PC-3 (cell line): Measurements from ENCODE around the gene FBF1. TPM values are rescaled to one million over a fixed set of nuclear protein-coding genes. Genes with fewer than 3 reads are reported as not detected.

Experiments
- ATAC-seq: fragments of 200-7000 bp; cut with Tn5 transposase; 2 replicates; pipeline ENCODE4 v1.9.1; 2020; ENCODE audit warnings: mild to moderate bottlenecking, moderate library complexity
- BruUV-seq: library from RNA; stranded (reverse); fragments of 400-500 nt; replicated peaks from 2 replicates; lab custom pipeline; 2021; lab: Mats Ljungman, UMichigan
- CTCF ChIA-PET: fragments of 300-600 bp; sonication (Branson Sonifier 250); formaldehyde crosslinking; loops from one replicate; lab custom pipeline; 2022; ENCODE audit warnings: antibody characterized with exemption; lab: Charles Lee
- POLR2A ChIA-PET: fragments of 300-600 bp; sonication (Branson Sonifier 250); formaldehyde crosslinking; loops from one replicate; lab custom pipeline; 2022; ENCODE audit warnings: antibody characterized with exemption; ENCODE audit not compliant: unreplicated experiment; lab: Charles Lee
- DNase-seq: peaks from one replicate; pipeline ENCODE4 v3.0.0-alpha.2; 2015
- H2AFZ ChIP-seq: fragments of 300-600 bp; sonication (generic); 2 replicates; pipeline ENCODE4 v1.6.0; 2016; ENCODE audit warnings: antibody characterized with exemption, low read length
- H3F3A ChIP-seq: fragments of 300-600 bp; sonication (generic); one replicate; pipeline ENCODE4 v1.6.0; 2017; ENCODE audit warnings: antibody characterized with exemption, low read length, control low read depth, mild to moderate bottlenecking; ENCODE audit not compliant: unreplicated experiment
- H3K27ac ChIP-seq: fragments of 300-600 bp; sonication (generic); 2 replicates; pipeline ENCODE4 v1.5.1; 2016; ENCODE audit warnings: mild to moderate bottlenecking, low read length
- H3K27me3 ChIP-seq: fragments of 300-600 bp; sonication (generic); 2 replicates; pipeline ENCODE4 v1.6.1; 2016; ENCODE audit warnings: low read length, mixed read lengths
- H3K36me3 ChIP-seq: fragments of 300-600 bp; sonication (generic); 2 replicates; pipeline ENCODE4 v1.6.1; 2016; ENCODE audit warnings: low read depth, mixed run types, low read length, mixed read lengths
- H3K4me1 ChIP-seq: fragments of 300-600 bp; sonication (generic); 2 replicates; pipeline ENCODE4 v1.5.1; 2016; ENCODE audit warnings: low read length; ENCODE audit not compliant: insufficient read depth
- H3K4me2 ChIP-seq: fragments of 300-600 bp; sonication (generic); 2 replicates; pipeline ENCODE4 v1.6.0; 2016; ENCODE audit warnings: low read length
- H3K4me3 ChIP-seq: fragments of 300-600 bp; sonication (generic); 2 replicates; pipeline ENCODE4 v1.5.1; 2016; ENCODE audit warnings: mild to moderate bottlenecking, low read length, mixed read lengths
- H3K79me2 ChIP-seq: fragments of 300-600 bp; sonication (generic); 2 replicates; pipeline ENCODE4 v1.6.1; 2017; ENCODE audit warnings: low read length, mixed read lengths
- H3K9ac ChIP-seq: fragments of 300-600 bp; sonication (generic); 2 replicates; pipeline ENCODE4 v1.6.0; 2016; ENCODE audit warnings: mild to moderate bottlenecking, low read length
- H3K9me2 ChIP-seq: fragments of 300-600 bp; sonication (generic); replicated peaks from 2 replicates; pipeline ENCODE4 v1.6.1; 2016; ENCODE audit warnings: mixed run types, low read length, mixed read lengths
- H3K9me3 ChIP-seq: fragments of 300-600 bp; sonication (generic); 2 replicates; pipeline ENCODE4 v1.6.1; 2016; ENCODE audit warnings: low read length, mixed read lengths
- H4K20me1 ChIP-seq: fragments of 300-600 bp; sonication (generic); 2 replicates; pipeline ENCODE4 v1.6.1; 2016; ENCODE audit warnings: low read length, mixed read lengths
- EZH2 ChIP-seq: fragments of 300-600 bp; sonication (generic); IDR thresholded peaks from one replicate; pipeline ENCODE4 v1.6.1; 2017; ENCODE audit warnings: antibody characterized with exemption, mild to moderate bottlenecking, low read length; ENCODE audit not compliant: unreplicated experiment
- EZH2phosphoT487 ChIP-seq: fragments of 300-600 bp; sonication (generic); IDR thresholded peaks from 2 replicates; pipeline ENCODE4 v1.6.1; 2018; ENCODE audit warnings: mild to moderate bottlenecking, antibody characterized with exemption, low read length, borderline replicate concordance
- intact Hi-C: fragments of 100-400 bp; cut with micrococcal nuclease; formaldehyde crosslinking; loops from 2 replicates; pipeline ENCODE4 v1.9.0; 2023
- total RNA-seq: library from RNA; depleted of rRNA; stranded (reverse); fragments of >200 nt; gene quantifications from 2 replicates; pipeline ENCODE4 v1.2.3, GENCODE V29; 2014
- TF ChIP-seq, protein P1 (sequence below): fragments of 300-600 bp; sonication (generic); conservative IDR thresholded peaks from 2 replicates; pipeline ENCODE4 v1.5.1; 2017; ENCODE audit warnings: antibody characterized with exemption, low read depth, mild to moderate bottlenecking, low read length

FBF1 gene
- total RNA-seq, 1 experiment from 2014 or later: 39.2 TPM

DNA sequence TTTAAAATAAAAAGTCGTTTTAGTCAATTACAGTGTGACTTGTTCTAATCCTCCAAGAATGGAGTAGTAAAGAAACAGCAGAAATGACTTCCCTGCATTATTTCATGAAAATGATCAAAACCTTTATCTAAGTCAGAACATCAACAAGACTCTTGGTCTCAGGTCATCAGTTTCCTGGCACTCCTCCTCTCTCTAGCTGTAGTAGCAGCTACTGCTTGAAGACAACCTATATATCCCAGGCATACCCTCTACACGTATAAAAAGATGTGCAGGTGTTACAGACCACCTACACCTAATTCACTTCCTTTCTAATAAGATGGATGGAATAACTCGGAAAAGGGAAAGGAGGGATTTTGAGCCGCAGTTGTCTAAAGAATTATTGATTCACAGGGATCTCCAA, 1.6 kb upstream of the FBF1 start:
- Histone ChIP-seq H4K20me1 (no peaks in the 10 kb centered on the region), H3K4me3 (no peak overlapping the region), H3K4me1 (peaks cover 11% of the 10 kb centered on the region; the same call in 1 of the 2 replicates), H3K79me2 (0 out of 2 replicates have a peak, but pooled peaks cover 4% of the 10 kb centered on the region), H3K36me3 (peaks cover 15% of the 10 kb centered on the region), H3F3A (no peaks in the 10 kb centered on the region), H3K9ac (no peak overlapping the region), H2AFZ (no peak overlapping the region), H3K27me3 (no peaks in the 10 kb centered on the region), H3K27ac (no peak overlapping the region), H3K4me2 (no peak overlapping the region), H3K9me2 (no peaks in the 10 kb centered on the region), H3K9me3 (no peaks in the 10 kb centered on the region)
- ChIA-PET POLR2A (interaction anchor here (0.6 kb wide), 1 partner anchor 199 kb away, joined by 8 read pairs; no protein-coding TSS in a partner anchor), CTCF (no interaction called here)
- intact Hi-C loops: no loop called here
- no peak for DNase-seq
- no peak for TF ChIP-seq EZH2phosphoT487
- ATAC-seq: no peak
- no TSS peak for BruUV-seq

DNA sequence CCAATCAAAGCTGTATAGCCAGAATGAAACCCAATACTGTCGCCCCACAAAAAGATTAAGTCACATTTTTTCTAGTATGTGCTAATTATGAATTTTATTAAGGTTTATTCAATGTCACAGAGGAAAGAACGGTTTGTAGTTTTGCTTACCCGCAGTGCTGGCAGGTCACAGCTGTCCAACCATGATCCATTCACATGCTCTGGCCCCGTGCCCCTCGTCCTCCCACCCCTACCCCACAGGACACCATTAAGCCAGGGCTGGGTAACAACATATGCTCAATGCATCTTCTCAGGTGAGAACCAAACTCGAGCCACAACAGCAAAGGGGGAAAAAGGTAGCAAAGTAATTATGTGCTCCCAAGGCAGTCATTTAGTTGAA, 589 bp upstream of the FBF1 start:
- H2AFZ ChIP-seq: peak overlapping the region; percentile 65
- intact Hi-C loops: loop anchor here (1.0 to 2.0 kb wide), 4 partner anchors 17 to 55 kb away; partner anchors contain the start of genes ACOX1 and TEN1
- H4K20me1 ChIP-seq: no peaks in the 10 kb centered on the region
- no peaks in the 10 kb centered on the region for H3K9me3 ChIP-seq
- H3F3A ChIP-seq: no peaks in the 10 kb centered on the region
- BruUV-seq: no TSS peak
- POLR2A ChIA-PET: interaction anchor here (0.6 to 1.1 kb wide), 4 partner anchors 24 to 86 kb away, joined by 3 to 22 read pairs (median 8); partner anchors contain the start of genes ACOX1, MRPL38 and WBP2
- no peaks in the 10 kb centered on the region for H3K9me2 ChIP-seq
- peaks cover 9% of the 10 kb centered on the region for H3K36me3 ChIP-seq
- H3K4me2 ChIP-seq: peak overlapping the region; percentile 94
- H3K27ac ChIP-seq: peak overlapping the region; percentile 12; the same call in 1 of the 2 replicates
- H3K4me3 ChIP-seq: peak overlapping the region; percentile 88
- CTCF ChIA-PET: interaction anchor here (0.9 to 1.1 kb wide), 3 partner anchors 18 to 37 kb away, joined by 3 to 4 read pairs (median 4); partner anchors contain the start of genes ACOX1, MRPL38 and TEN1
- H3K9ac ChIP-seq: peak overlapping the region; percentile 93
- TF ChIP-seq, protein P1, sequence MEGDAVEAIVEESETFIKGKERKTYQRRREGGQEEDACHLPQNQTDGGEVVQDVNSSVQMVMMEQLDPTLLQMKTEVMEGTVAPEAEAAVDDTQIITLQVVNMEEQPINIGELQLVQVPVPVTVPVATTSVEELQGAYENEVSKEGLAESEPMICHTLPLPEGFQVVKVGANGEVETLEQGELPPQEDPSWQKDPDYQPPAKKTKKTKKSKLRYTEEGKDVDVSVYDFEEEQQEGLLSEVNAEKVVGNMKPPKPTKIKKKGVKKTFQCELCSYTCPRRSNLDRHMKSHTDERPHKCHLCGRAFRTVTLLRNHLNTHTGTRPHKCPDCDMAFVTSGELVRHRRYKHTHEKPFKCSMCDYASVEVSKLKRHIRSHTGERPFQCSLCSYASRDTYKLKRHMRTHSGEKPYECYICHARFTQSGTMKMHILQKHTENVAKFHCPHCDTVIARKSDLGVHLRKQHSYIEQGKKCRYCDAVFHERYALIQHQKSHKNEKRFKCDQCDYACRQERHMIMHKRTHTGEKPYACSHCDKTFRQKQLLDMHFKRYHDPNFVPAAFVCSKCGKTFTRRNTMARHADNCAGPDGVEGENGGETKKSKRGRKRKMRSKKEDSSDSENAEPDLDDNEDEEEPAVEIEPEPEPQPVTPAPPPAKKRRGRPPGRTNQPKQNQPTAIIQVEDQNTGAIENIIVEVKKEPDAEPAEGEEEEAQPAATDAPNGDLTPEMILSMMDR: no peak
- TF ChIP-seq EZH2phosphoT487 (no peak), EZH2 (no peak)
- 0 out of 2 replicates have a peak, but pooled peaks cover 4% of the 10 kb centered on the region for H3K79me2 ChIP-seq
- DNase-seq (no peak), ATAC-seq (peak; percentile 0; the same call in 1 of the 2 replicates)
- no peaks in the 10 kb centered on the region for H3K27me3 ChIP-seq
- peaks cover 11% of the 10 kb centered on the region; the same call in 1 of the 2 replicates for H3K4me1 ChIP-seq

DNA sequence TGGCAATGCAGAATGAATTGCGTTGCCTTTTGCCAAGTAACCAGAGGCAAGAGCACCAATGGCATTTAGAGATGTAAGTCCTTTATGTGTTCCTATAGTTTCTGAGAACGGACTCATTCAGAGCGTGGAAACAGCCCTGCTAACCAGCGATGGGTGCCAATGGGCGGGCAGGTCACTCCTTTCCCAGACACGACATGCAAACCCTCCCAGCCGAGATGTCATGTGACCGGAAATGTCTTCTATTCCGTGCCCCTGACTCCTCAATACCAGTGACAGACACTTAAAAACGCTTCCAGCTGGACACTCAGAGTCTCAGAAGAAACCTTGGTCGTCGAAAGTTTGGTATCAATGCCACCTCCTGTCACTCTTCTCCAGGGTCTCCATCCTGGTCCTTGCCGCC, 3.2 kb downstream of the FBF1 start:
- ATAC-seq (no peak), DNase-seq (no peak)
- Histone ChIP-seq H3K4me1 (peaks cover 11% of the 10 kb centered on the region; the same call in 1 of the 2 replicates), H4K20me1 (no peaks in the 10 kb centered on the region), H3K36me3 (no peaks in the 10 kb centered on the region), H3K4me2 (no peak overlapping the region), H3K79me2 (0 out of 2 replicates have a peak, but pooled peaks cover 4% of the 10 kb centered on the region), H3K9ac (no peak overlapping the region), H3F3A (no peaks in the 10 kb centered on the region), H3K9me3 (no peaks in the 10 kb centered on the region), H2AFZ (no peak overlapping the region), H3K9me2 (no peaks in the 10 kb centered on the region), H3K27ac (no peak overlapping the region), H3K4me3 (no peak overlapping the region), H3K27me3 (no peaks in the 10 kb centered on the region)
- CTCF ChIA-PET: no interaction called here
- POLR2A ChIA-PET: no interaction called here
- intact Hi-C loops: no loop called here
- TF ChIP-seq EZH2phosphoT487 (no peak), EZH2 (no peak)
- TF ChIP-seq, protein P1: no peak
- no TSS peak for BruUV-seq
